GM21526 (cell line): Measurements from ENCODE around the gene NCK1.

Experiments used
- ATAC-seq: cut with Tn5 transposase; IDR thresholded peaks from one replicate; pipeline ENCODE4 v1.9.1; 2021; ENCODE audit warnings: moderate library complexity; ENCODE audit not compliant: unreplicated experiment, low FRiP score

Gene NCK1

DNA sequence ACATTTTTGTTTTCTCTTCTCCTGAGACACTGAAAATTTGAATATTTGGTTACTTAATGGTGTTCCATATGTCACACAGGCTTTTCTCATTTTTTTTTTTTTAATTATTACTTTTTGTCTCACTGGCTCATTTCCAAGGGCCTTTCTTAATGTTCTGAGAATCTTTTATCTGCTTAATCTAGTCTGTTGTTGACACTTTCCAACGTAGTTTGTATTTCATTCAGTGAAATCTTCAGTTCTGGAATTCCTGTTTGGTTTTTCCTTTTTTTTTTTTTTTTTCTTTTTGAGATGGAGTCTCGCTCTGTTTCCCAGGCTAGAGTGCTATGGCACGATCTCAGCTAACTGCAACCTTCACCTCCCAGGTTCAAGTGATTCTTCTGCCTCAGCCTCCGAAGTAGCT lies 42.7 kb downstream of the NCK1 start:
- no peak for ATAC-seq

DNA sequence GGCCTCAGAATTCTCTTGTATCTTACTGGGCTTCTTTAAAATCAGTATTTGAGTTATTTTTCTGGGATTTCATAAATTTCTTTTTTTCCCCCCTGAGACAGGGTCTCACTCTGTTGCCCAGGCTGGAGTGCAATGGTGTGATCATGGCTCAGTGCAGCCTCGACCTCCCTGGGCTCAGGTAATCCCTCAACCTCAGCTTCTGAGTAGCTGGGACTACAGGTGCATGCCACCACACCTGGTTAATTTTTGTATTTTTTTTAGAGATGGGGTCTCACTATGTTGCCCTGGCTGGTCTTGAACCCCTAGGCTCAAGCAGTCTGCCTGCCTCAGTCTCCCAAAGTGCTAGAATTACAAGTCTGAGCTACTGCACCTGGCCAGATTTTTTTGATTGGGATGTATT lies 43.5 kb downstream of the NCK1 start:
- no peak for ATAC-seq

DNA sequence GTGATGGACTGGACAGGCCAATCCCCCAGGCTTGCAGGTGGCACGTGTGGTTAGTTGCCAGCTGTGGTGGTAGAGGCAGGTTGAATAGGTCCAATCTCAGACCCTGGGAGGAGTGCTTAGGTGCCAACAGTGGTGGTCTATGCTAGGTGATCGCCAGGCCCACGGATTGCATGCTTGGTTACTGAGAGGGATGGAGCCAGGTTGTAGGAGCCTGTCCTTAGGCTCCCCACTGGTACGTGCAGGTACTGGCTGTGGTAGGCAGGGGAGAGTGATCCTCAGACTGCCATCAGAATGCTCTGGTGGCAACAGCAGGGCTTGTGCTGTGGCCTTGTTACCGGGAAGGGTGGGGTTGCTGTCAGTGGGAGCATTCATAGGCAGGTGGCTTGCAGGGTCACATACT lies 44.7 kb downstream of the NCK1 start:
- ATAC-seq = no peak

DNA sequence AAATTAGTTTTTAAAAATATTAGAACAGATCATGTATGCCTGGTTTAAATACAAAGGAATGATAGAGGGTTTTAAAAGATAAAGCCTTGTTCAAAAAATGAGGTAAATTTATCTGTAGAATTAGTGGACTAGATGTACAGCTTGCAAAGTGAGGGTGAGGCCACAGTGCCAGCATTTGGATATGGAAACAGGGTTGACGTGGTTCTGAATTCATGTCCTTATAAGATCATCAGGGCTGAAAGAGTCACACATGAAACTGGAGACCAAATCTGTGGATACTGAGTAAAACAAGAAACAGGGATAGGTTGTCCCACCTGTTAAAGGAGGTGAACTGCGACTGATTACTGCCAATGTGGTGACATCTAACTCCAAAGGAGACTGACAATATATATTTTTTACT lies 46.3 kb downstream of the NCK1 start:
- no peak for ATAC-seq

DNA sequence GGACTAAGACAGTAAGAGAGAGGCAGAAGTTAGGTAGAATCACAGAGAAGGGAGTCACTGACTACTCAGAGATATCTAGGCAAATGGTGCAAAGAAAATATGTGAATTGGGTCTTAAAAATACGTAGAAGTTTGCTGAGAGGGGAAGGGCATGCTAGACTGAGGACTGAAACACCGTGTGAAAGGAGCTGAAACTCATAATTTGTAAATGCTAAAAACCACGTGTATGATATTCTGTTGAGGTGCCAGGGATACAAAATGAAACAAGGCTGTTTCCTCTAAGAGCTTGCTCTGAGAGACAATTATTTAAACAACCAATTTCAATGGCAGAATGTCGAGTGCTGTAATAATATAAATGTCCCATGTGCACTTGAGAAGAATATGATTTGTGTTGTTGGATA lies 47.2 kb downstream of the NCK1 start:
- peak; percentile 49 for ATAC-seq

DNA sequence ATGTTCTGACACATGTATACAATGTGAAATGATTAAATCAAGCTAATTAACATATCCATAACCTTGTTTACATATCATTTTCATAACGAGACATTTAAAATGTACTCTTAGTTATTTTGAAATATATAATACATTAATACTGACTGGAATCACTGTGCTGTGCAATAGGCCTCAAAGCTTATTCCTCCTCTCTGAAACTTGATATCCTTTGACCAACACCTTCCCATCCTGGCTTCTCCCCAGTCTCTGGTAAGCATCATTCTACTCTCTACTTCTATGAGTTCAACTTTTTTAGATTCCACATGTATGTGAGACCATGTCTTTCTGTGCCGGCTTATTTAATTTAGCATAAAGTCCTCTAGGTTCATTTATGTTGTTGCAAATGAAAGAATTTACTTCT lies 48.7 kb downstream of the NCK1 start:
- no peak for ATAC-seq

DNA sequence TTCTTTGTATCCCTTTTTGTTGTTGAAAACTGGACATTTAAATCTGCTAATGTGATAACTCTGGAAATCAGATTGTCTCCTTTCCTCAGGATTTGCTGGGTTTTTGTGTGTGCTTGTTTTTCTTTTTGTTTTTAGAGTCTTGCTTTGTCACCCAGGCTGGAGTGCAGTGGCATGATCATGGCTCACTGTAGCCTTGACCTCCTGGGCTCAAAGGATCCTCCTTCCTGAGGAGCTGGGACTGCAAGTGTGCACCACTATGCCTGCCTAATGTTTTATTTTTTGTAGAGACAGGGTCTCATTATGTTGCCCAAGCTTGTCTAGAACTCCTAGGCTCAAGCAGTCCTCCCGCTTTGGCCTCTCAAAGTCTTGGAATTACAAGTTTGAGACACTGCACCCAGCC lies 51.2 kb downstream of the NCK1 start:
- no peak for ATAC-seq

DNA sequence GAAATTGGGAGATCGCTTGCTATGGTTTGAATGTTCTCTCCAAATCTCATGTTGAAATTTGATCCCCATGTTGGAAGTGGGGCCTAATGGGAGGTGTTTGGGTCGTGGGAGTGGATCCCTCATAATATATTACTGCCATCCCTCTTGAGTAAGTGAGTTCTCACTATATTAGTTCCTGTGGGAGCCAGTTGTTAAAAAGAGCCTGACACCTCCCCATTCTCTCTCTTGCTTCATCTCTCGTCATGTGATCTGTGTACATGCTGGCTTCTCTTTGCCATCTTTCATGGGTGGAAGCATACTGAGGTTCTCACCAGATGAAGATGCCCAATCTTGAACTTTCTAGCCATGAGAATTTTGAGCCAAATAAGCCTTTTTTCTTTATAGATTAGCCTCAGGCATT lies 52.7 kb downstream of the NCK1 start:
- ATAC-seq = no peak

DNA sequence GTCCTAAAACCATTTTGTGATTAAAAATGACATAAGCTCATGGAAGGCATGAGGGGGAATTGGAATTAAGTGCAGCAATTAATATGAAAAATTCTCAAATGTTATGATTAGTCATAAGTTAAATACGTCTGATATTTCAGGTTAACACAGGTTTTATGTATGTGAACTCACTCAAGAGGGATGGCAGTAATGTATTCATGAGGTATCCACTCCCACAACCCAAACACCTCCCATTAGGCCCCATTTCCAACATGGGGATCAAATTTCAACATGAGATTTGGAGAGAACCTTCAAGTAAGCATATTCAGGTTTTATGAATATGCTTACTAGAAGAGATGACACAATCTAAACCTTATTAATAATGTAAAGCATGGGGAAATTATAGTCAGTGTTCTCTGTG lies 54.2 kb downstream of the NCK1 start:
- ATAC-seq = no peak

DNA sequence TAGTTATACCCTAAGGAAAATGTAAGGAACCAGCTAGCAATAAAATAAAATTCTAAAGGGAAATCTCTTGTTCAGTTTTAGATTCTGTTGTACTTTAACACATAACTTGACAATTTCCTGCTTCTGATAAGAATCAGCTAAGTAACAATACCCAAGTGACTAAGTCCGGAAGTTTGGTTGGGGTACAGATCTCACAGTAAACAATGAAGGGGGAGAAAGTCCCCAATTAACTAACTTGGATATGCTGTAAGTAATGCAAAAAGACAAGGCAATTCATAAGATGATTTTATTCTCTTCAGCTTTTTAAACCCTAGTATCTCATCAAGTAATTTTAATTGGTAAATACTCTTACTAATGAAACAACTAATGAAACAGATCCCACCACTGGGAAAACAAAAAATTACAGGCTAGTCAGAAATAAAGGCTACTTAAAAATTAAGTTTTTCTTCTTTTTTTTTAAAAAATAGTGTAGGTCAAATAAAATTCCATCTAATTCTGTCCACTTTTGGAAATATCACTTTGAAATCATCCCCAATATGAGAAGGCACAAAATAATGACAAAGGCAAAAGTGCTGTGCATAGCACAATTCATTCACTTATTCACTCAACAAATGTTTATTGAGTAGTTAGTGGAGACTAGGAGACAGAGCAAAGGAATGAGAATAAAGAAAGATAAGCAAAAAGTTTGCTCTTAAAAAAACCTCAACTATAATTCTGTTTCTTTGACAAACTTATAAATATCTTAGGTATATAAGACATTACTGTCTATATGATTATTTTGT lies 58.0 kb downstream of the NCK1 start:
- ATAC-seq = no peak

DNA sequence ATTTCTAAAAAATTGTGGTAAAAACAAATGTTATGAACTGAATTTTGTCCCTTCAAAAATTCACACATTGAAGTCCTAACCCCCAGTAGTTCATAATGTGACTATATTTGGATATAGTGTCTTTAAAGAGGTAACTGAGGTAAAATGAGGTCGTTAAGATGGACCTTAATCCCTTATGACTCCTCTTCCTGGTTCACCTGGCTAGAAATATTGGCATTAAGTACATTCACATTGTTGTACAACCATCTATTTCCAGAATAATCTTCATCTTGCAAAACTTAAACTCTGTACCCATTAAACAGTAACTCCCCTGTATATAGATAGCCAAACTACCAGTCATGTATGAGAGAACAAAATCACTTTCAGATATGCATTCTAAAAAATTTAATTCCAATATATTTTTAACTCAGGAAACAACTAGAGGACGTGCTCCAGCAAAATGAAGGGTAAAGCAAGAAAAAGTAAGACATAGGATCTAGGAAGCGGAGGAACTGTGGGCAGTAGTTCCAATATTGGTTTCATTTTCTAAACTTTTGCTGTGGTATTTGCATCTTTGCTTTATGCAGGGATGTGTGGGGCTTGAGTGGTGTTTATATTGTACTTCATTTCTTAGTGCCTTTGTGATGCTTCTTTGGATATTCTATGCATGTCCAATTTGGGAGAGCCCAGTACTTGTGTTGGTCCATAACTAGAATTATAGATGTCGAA lies 59.0 kb downstream of the NCK1 start:
- ATAC-seq = no peak

DNA sequence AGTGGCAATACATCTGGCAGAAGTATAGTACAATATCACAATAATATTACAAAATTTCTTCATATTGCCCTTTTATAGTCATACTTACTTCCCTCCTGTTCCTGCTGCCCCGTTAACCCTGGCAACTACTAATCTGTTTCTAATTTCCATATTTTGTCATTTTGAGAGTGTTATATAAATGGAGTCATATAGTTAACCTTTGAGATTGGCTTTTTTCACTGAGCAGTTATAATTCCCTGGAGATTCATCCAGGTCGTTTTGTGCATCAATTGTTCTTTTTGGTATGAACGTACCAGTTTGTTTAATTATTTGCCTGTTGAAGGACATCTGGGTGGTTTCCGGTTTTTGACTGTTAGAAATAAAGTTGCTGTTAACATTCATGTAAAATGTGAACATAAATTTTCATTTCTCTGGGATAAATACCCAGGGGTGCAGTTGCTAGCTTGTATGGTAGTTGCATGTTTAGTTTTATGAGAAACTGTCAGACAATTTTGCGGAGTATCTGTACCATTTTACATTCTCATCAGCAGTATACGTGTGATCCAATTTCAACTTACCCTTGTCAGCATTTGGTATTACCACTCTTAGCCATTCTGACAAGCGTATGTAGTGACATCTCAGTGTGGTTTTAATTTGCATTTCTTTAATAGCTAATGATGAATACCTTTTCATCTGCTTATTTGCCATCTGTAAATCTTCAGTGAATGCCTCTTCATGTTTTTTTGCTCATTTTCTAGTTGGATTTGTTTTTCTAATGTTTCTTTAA lies 63.6 kb downstream of the NCK1 start:
- ATAC-seq = no peak

DNA sequence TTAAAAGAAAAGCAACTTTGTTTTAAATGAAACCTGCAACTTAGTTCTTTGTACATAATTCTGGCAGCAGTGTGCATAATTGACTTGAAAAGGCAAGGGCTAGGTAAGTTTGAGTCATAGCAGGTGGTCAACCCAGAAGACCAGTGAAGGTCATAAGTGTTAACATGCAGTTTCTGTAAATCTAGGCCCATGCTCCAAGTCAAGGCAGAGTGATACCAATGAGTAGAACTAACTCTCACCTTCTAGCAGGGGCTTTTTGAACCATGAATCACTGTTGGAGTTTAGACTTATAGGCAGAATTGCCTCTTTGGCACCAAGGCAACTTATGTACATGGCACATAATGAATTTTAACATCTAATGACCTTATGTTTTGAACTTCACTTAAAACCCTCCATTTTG lies 66.2 kb downstream of the NCK1 start:
- no peak for ATAC-seq

DNA sequence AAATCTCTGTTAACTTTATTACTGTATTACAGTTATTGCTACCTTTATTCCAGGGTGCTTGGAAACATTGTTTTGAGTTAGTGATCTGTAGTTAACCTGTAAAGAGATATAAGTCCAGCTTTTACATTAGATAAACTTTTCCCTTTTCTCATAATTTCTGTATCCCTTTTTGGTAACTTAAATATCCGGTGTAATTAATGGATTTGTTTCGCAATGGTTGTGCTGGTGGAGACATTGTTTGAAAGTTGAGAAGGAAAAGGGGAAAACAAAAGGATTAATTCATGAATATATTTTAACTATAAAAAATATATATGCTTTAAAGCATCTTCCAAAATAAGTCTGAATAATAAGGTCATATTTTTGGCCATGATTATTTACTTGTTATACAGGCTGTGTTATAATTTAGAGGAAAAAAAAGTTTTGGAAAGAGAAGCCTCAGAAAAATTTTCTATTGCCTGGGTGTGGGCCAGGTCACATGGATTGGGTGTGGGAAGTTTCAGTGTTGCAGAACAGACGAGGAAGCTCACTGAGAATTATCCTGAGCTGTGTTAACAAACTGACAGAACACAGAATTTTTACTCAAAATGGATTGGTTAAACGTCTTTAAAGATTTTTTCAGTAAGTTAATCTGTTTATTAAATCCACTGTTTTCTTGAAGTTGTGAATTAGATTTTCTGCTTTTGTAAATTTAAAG lies 68.1 kb downstream of the NCK1 start:
- no peak for ATAC-seq

DNA sequence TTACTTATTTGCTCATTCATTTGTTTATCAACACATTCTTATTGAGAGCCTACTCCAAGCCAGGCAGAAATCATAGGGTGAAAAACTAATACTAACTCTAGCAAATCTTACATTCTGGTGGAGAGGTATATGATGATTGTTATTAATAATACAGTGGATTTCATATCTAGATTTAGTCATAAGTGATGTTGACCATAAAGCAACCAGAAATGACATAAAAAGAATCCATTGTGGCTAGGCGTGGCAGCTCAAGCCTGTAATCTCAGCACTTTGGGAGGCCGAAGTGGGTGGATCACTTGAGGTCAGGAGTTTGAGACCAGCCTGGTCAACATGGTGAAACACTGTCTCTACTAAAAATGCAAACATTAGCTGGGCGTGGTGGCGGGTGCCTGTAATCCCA lies 69.6 kb downstream of the NCK1 start:
- no peak for ATAC-seq

DNA sequence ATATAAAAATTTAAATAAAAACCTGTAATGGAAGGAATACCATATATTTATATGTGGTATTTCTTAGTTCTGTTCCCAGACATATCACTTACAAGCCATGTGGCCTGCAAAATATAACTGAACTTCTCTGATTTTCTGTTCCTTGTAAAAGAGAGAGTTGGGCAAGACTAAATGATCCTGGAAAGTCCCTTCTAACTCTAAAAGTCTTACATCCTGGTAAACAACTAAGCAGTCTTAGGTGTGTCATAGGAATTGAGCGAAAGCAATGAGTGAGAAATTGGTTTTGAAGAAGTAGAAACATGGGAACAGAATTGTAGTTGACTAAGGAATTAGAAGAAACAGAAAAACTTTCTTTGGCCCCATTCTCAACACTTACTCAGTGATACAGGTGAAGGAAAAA lies 70.5 kb downstream of the NCK1 start:
- ATAC-seq = no peak

DNA sequence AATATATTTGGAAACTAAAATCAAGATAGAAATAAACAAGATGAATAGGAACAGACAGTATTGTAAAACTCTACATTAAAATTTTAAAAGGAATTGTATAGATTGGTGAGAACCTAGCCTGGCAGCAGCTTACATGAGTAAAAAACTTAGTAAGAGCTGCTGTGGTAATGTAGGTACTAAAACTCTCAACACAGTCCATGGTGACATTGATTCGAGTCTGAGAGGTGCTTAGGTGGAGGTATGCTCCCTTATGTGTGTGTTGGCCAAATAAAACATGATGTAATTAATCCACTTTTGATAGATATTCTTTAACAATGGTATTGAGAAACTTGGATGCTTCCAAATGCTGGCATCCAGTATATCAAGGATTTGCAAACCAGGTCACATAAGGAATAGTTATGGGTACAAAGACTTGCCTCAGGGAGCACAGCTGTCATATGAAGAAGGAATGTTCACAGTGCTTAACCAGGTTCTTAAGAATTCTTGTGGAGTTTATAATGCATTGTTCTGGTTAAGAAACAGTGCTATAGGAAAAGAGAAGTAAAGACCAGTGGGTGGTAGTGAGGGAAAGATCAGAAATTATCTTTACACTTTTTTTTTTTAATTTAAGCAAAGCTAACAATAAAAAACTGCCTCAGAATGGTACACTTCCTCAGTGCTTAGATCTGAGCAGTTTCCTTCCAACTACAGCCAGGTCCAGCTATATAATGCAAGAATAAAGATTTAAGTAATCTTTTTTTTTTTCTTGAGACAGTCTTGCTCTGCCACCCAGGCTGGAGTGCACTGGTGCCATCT lies 71.2 kb downstream of the NCK1 start:
- no peak for ATAC-seq

DNA sequence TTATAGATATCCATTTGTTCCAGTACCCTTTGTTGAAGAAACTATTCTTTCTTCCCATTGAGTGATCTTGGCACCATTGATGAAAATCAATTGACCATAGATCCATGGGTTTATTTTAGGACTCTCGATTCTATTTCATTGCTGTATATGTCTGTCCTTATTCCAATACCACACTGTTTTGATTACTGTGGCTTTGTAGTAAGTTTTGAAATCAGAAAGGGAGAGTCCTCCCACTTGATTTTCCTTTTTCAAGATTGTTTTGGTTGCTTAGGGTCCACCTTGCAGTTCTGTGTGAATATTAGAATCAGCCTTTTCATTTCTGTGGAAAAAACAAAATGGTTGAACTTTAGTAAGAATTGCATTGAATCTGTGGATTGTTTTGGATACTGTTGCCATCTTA lies 75.2 kb downstream of the NCK1 start:
- no peak for ATAC-seq

DNA sequence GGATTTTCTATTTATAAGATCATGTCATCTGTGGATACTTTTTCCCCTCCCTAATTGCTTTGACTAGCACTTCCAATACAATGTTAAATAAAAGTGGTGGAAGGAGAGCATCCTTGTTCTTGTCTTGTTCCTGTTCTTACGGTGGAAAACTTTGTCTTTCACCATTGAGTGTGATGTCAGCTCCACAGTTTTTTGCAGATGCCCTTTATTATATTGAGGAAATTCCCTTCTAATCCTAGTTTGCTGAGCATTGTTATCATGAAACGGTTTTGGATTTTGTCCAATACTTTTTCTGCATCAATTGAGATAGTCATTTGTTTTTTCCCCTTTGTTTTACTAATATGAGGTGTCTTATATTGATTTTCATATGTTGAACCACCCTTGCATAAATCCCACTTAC lies 75.8 kb downstream of the NCK1 start:
- ATAC-seq = no peak

DNA sequence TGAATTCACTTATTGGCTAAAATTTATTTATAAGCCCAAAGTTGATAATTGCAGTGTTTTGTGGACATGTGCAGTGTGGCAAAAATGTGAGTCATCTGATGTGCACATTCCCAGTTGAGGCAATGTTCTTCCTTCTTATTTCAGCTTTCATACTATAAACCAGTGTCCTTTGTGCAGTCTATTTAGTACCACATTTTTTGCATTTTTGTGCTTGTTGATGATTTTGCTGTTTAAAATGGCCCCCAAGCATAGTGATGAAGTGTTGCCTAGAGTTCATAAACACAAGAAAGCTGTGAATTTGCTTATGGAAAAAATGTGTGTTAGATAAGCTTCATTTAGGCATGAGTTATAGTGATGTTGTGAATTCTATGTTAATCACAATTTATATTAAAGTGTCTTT lies 76.3 kb downstream of the NCK1 start:
- ATAC-seq = no peak
